ENCODE data around the gene BBS9.

BBS9 gene

GRCh38 chr7:33195264-33195663, 65.9 kb downstream of the BBS9 start:
- Histone ChIP-seq H3K4me1 (ENCODE audit: low read length) (no peaks in the 10 kb centered on the region), H3K9ac (ENCODE audit: low read length) (no peak overlapping the region), H3K27ac (ENCODE audit: low read length) (no peak overlapping the region), H3K79me2 (ENCODE audit: low read length) (no peaks in the 10 kb centered on the region), H3K9me3 (ENCODE audit: insufficient read depth, low read length) (no peaks in the 10 kb centered on the region), H3K36me3 (replicated peaks; ENCODE audit: low read depth, low read length) (no peaks in the 10 kb centered on the region), H3K27me3 (ENCODE audit: low read depth, low read length) (no peaks in the 10 kb centered on the region), H2AFZ (ENCODE audit: low read depth, low read length) (no peak overlapping the region), H4K20me1 (ENCODE audit: insufficient read depth, low read length) (no peaks in the 10 kb centered on the region), H3K4me3 (ENCODE audit: low read length) (no peak overlapping the region), H3K4me2 (ENCODE audit: low read length) (no peak overlapping the region)
- TF ChIP-seq CTCF (IDR thresholded peaks at IDR 0.05; ENCODE audit: low read depth, low read length) = no peak
- TF ChIP-seq EZH2phosphoT487 (IDR thresholded peaks at IDR 0.05; ENCODE audit: low read depth) = no peak

- Histone ChIP-seq H3K79me2 (ENCODE audit: low read length) (no peaks in the 10 kb centered on the region), H4K20me1 (ENCODE audit: insufficient read depth, low read length) (no peaks in the 10 kb centered on the region), H3K4me3 (ENCODE audit: low read length) (no peak overlapping the region), H3K27me3 (ENCODE audit: low read depth, low read length) (no peaks in the 10 kb centered on the region), H2AFZ (ENCODE audit: low read depth, low read length) (no peak overlapping the region), H3K9ac (ENCODE audit: low read length) (no peak overlapping the region), H3K9me3 (ENCODE audit: insufficient read depth, low read length) (no peaks in the 10 kb centered on the region), H3K36me3 (replicated peaks; ENCODE audit: low read depth, low read length) (no peaks in the 10 kb centered on the region), H3K4me2 (ENCODE audit: low read length) (no peak overlapping the region), H3K4me1 (ENCODE audit: low read length) (no peaks in the 10 kb centered on the region), H3K27ac (ENCODE audit: low read length) (no peak overlapping the region)
- TF ChIP-seq CTCF (IDR thresholded peaks at IDR 0.05; ENCODE audit: low read depth, low read length) (no peak), EZH2phosphoT487 (IDR thresholded peaks at IDR 0.05; ENCODE audit: low read depth) (no peak)
Observed at GRCh38 chr7:33196221-33196620, 66.9 kb downstream of the BBS9 start.

GRCh38 chr7:33200282-33200681, 70.9 kb downstream of the BBS9 start:
- H3K4me1 ChIP-seq (ENCODE audit: low read length) = no peaks in the 10 kb centered on the region

GRCh38 chr7:33201821-33202220, 72.5 kb downstream of the BBS9 start:
- H3K9ac ChIP-seq (ENCODE audit: low read length) = no peak overlapping the region
- no peaks in the 10 kb centered on the region for H3K27me3 ChIP-seq (ENCODE audit: low read depth, low read length)
- no peak overlapping the region for H3K27ac ChIP-seq (ENCODE audit: low read length)

More at GRCh38 chr7:33200282-33200681, 70.9 kb downstream of the BBS9 start:
- Histone ChIP-seq H3K9me3 (ENCODE audit: insufficient read depth, low read length) (no peaks in the 10 kb centered on the region), H3K9ac (ENCODE audit: low read length) (no peak overlapping the region), H3K36me3 (replicated peaks; ENCODE audit: low read depth, low read length) (no peaks in the 10 kb centered on the region), H3K4me2 (ENCODE audit: low read length) (no peak overlapping the region), H3K27me3 (ENCODE audit: low read depth, low read length) (no peaks in the 10 kb centered on the region), H3K79me2 (ENCODE audit: low read length) (no peaks in the 10 kb centered on the region), H2AFZ (ENCODE audit: low read depth, low read length) (no peak overlapping the region), H3K27ac (ENCODE audit: low read length) (no peak overlapping the region), H3K4me3 (ENCODE audit: low read length) (no peak overlapping the region), H4K20me1 (ENCODE audit: insufficient read depth, low read length) (no peaks in the 10 kb centered on the region)
- TF ChIP-seq EZH2phosphoT487 (IDR thresholded peaks at IDR 0.05; ENCODE audit: low read depth) (no peak), CTCF (IDR thresholded peaks at IDR 0.05; ENCODE audit: low read depth, low read length) (no peak)

More at GRCh38 chr7:33201821-33202220, 72.5 kb downstream of the BBS9 start:
- Histone ChIP-seq H3K79me2 (ENCODE audit: low read length) (no peaks in the 10 kb centered on the region), H4K20me1 (ENCODE audit: insufficient read depth, low read length) (no peaks in the 10 kb centered on the region), H2AFZ (ENCODE audit: low read depth, low read length) (no peak overlapping the region), H3K4me1 (ENCODE audit: low read length) (no peaks in the 10 kb centered on the region), H3K4me2 (ENCODE audit: low read length) (no peak overlapping the region), H3K9me3 (ENCODE audit: insufficient read depth, low read length) (no peaks in the 10 kb centered on the region), H3K4me3 (ENCODE audit: low read length) (no peak overlapping the region), H3K36me3 (replicated peaks; ENCODE audit: low read depth, low read length) (no peaks in the 10 kb centered on the region)
- no peak for TF ChIP-seq EZH2phosphoT487 (IDR thresholded peaks at IDR 0.05; ENCODE audit: low read depth)
- TF ChIP-seq CTCF (IDR thresholded peaks at IDR 0.05; ENCODE audit: low read depth, low read length) = no peak

Data from OCI-LY3 (cell line).